GM12864 (cell line): ENCODE results near the gene CDK14.

Source experiments
- DNase-seq: peaks from one replicate; pipeline ENCODE4 v3.0.0-alpha.2; 2011; ENCODE audit warnings: low read depth
- H3K4me3 ChIP-seq: 2 replicates; pipeline ENCODE4 v1.5.1; 2011; ENCODE audit warnings: mild to moderate bottlenecking, low read depth, low read length, control low read depth
- TF ChIP-seq, protein P1 (sequence below): IDR thresholded peaks from 2 replicates; pipeline ENCODE4 v1.5.1; 2011; ENCODE audit warnings: low read depth, mild to moderate bottlenecking, moderate library complexity, low read length, control low read depth, inconsistent platforms; ENCODE audit errors: missing control alignments

CDK14 gene

DNA sequence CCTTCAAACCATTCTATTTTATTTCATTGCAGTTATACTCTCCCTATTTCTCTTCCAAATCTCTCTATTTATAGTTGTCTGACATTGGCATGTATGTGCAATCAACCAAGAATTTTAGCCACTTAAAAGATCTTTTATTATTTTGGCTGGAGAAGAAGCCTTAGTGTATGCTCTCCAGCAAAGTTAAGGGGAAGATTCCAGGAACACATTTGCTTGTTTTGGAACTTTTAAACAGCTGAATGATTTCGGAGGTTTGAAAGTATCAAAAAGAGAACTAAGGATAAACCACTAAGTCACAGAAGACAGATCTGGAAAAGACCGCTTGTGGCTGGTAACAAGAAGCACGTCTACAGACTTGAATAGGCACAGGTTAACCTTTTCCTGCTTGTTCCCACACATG is 485.9 kb downstream of the CDK14 start:
- no peak for DNase-seq
- no peak overlapping the region for H3K4me3 ChIP-seq
- TF ChIP-seq, protein P1, sequence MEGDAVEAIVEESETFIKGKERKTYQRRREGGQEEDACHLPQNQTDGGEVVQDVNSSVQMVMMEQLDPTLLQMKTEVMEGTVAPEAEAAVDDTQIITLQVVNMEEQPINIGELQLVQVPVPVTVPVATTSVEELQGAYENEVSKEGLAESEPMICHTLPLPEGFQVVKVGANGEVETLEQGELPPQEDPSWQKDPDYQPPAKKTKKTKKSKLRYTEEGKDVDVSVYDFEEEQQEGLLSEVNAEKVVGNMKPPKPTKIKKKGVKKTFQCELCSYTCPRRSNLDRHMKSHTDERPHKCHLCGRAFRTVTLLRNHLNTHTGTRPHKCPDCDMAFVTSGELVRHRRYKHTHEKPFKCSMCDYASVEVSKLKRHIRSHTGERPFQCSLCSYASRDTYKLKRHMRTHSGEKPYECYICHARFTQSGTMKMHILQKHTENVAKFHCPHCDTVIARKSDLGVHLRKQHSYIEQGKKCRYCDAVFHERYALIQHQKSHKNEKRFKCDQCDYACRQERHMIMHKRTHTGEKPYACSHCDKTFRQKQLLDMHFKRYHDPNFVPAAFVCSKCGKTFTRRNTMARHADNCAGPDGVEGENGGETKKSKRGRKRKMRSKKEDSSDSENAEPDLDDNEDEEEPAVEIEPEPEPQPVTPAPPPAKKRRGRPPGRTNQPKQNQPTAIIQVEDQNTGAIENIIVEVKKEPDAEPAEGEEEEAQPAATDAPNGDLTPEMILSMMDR: no peak

DNA sequence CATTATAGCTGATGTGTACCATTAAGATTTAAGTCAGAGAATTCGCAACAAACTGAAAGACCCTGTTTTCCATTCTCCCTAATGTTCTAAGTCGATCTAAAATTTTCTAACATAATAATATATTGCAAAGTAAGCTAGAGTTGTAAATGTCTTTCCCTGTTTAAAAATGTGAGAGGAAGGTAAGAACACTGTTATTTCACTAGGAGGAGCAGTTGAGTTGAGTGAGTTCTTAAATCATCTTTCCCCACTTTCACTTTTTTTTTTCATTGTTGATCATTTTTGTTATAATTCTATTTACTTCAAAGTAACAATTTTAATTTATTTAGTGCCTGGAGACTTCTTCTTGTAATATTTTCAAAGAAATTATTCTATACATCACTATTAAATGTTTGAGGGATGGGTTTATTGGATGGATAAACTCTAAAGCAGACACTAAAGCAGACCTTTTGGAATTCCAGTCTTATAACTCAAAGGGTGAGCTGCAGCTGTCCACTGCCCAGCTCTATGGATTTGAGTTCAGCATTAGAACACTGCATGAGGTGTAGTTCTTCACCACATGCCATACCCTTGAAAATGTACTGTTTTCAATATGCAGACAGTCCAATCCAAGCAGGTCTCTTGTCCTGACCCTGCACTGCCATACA is 486.9 kb downstream of the CDK14 start:
- DNase-seq: no peak

DNA sequence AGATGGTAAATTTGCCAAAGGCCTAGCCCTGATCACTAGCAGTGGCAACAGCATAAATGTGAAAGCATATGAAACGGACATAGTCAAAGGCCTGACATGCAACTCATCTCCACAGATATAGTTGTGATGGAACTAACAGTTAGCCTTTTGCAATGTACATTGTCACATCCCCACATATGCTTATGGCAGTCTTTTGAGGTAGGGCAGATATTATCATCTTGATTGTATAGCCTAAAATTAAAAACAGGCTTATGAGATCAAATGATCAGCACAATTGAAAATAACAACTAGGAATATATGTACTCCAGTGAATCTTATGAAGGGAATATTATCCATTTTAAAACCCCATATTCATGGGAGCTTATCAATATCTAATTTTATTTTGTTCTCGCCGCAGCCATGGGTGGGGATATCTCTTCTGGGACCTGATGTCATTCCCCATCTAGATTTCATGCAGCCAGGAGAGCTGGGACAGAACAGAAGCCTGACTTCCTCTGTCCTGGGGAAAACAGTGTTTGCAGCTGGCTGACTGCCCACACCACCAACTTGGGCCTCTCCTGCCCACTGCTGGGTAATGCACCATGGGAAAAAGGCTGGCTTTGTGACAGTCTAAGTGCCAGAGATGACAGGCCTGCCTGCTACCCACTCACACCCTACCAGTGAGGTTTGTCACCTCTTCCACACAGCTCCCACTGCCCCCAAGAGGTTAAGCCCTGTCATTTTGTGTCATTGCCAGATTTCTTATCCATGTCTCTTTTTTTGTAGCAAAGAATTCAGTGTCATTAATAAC is 487.9 kb downstream of the CDK14 start:
- TF ChIP-seq, protein P1: no peak
- no peak overlapping the region for H3K4me3 ChIP-seq
- no peak for DNase-seq

More for the DNA sequence above, 486.9 kb downstream of the CDK14 start:
- no peak overlapping the region for H3K4me3 ChIP-seq
- TF ChIP-seq, protein P1: peak; percentile 47

DNA sequence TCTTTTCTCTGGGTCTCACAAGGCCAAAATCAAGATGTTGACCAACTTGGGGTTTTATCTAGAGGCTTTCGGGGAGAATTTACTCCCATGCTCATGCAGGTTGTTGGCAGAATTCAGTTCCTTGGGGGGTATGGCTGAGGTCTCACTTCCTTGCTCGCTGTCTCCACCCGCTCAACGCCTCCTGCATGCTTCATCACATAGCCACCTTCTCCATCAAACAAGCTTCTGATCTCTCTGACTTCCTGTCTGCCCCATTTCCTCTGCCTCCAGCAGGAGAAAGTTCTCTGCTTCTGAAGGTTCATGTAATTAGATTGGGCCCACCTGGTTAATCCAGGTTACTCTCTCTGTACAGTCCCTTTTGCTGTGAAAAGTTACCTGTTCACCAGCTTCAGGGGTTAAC is 489.1 kb downstream of the CDK14 start:
- no peak for DNase-seq
- TF ChIP-seq, protein P1: no peak
- no peak overlapping the region for H3K4me3 ChIP-seq

DNA sequence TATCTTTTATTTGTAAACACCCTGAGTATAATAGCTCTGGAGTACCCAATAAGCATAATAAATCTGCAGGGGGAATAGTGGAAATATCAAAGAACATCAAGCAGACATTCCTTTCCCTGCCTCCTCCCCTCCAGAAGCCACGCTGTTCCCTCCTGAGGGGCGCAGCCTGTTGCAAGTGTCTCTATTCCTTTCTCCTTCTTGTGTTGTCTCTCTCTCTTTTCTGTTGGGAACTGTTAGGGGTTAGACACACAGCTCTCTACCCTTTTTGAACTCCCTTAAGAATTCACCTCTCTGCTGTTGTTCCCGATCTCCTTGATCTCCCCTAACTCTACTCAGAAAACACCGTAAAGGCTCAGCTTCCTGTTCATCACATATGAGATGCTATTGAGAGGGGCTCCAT is 490.1 kb downstream of the CDK14 start:
- H3K4me3 ChIP-seq: no peak overlapping the region
- no peak for DNase-seq
- TF ChIP-seq, protein P1: no peak

DNA sequence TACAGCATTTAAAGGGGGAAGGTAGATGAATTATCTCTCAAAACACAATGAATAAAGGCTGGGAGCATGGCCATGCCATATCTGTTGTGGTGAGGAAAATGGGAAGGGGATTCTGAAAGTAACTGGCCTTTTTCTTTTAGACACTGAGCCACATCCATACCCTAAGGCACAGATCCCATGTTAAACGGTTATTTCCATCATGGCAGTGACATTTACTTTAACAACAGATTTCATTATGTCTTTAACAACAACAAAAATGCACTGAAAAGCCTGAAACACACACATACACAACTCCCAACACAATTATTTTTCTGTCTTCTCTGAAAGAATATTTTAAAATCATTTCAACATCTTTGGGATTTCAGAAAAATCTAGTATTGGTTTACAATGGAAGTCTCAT is 492.0 kb downstream of the CDK14 start:
- DNase-seq: no peak
- H3K4me3 ChIP-seq: no peak overlapping the region

More for the DNA sequence above, 492.0 kb downstream of the CDK14 start:
- TF ChIP-seq, protein P1: no peak
